B cell (primary cell): ENCODE data around the gene BEST2. TPM values are rescaled to one million over a fixed set of nuclear protein-coding genes. Genes with fewer than 3 reads are reported as not detected.

Source experiments
- ATAC-seq: fragments of 200-7000 bp; cut with Tn5 transposase; one replicate; pipeline ENCODE4 v1.10.0; 2021; ENCODE audit warnings: low read depth, mild to moderate bottlenecking, moderate number of reproducible peaks, moderate library complexity
- CTCF ChIA-PET: fragments of 350-600 bp; sonication (Branson Sonifier 250); formaldehyde crosslinking; loops from one replicate; lab custom pipeline; 2021; ENCODE audit warnings: antibody characterized with exemption, inconsistent platforms; lab: Charles Lee
- POLR2A ChIA-PET: fragments of 350-600 bp; sonication (Branson Sonifier 250); formaldehyde crosslinking; loops from one replicate; lab custom pipeline; 2021; ENCODE audit warnings: antibody characterized with exemption; lab: Charles Lee
- DNase-seq: peaks from one replicate; pipeline ENCODE4 v3.0.0; 2013
- H2AFZ ChIP-seq: 2 replicates; pipeline ENCODE4 v1.6.1; 2012; ENCODE audit warnings: mild to moderate bottlenecking, low read depth, low read length; ENCODE audit not compliant: insufficient read depth, poor library complexity, severe bottlenecking
- H3K27ac ChIP-seq, 2 donors: 1 replicate in 1 of 2; 2 replicates in 1 of 2; pipeline ENCODE4 v1.5.1; 2012 to 2013; ENCODE audit warnings: low read length in 2 of 2, mild to moderate bottlenecking in 2 of 2, moderate library complexity in 1 of 2
- H3K27me3 ChIP-seq, 4 experiments: fragments of 200-600 bp in 1 of 4; sonication (generic) in 1 of 4; replicated peaks in 1 of 4; 1 replicate in 2 of 4; 2 replicates in 2 of 4; pipeline versions ENCODE4 v1.6.1 to v1.7.0; 2013 to 2016; ENCODE audit warnings: low read length in 3 of 4, mild to moderate bottlenecking in 2 of 4, mixed read lengths in 1 of 4, moderate library complexity in 1 of 4; ENCODE audit not compliant: insufficient read depth in 4 of 4, control insufficient read depth in 3 of 4; ENCODE audit errors: control extremely low read depth in 1 of 4
- H3K36me3 ChIP-seq, 2 experiments: replicated peaks in 1 of 2; 1 replicate in 1 of 2; 2 replicates in 1 of 2; pipeline versions ENCODE4 v1.6.1 to v1.7.1; 2013; ENCODE audit warnings: low read length in 1 of 2; ENCODE audit not compliant: insufficient read depth in 2 of 2, control insufficient read depth in 1 of 2; ENCODE audit errors: control extremely low read depth in 1 of 2, extremely low read depth in 1 of 2
- H3K4me1 ChIP-seq, 2 donors: fragments of 200-600 bp in 1 of 2; sonication (generic) in 1 of 2; 1 replicate in 1 of 2; 2 replicates in 1 of 2; pipeline versions ENCODE4 v1.5.1 to v1.6.1; 2013 to 2017; ENCODE audit warnings: low read length in 2 of 2; ENCODE audit not compliant: control insufficient read depth in 2 of 2, insufficient read depth in 2 of 2
- H3K4me2 ChIP-seq: replicated peaks from 2 replicates; pipeline ENCODE3; 2012; ENCODE audit warnings: mild to moderate bottlenecking, low read depth, low read length; ENCODE audit not compliant: poor library complexity, severe bottlenecking
- H3K4me3 ChIP-seq, 5 experiments: fragments of 200-600 bp in 1 of 5; sonication (generic) in 1 of 5; 1 replicate in 3 of 5; 2 replicates in 2 of 5; pipeline versions ENCODE4 v1.5.1 to v1.7.0; 2011 to 2016; ENCODE audit warnings: low read length in 4 of 5, mild to moderate bottlenecking in 4 of 5, low read depth in 2 of 5, control low read depth in 1 of 5, moderate library complexity in 1 of 5; ENCODE audit not compliant: insufficient read depth in 1 of 5; ENCODE audit errors: control extremely low read depth in 1 of 5, extremely low read depth in 1 of 5
- H3K79me2 ChIP-seq: fragments of 200-600 bp; sonication (generic); one replicate; pipeline ENCODE4 v1.6.0; 2016; ENCODE audit warnings: low read length; ENCODE audit not compliant: control insufficient read depth, insufficient read depth
- H3K9ac ChIP-seq: fragments of 200-600 bp; sonication (generic); 2 replicates; pipeline ENCODE4 v1.6.1; 2017; ENCODE audit warnings: mild to moderate bottlenecking, low read length, moderate library complexity
- H3K9me3 ChIP-seq, 3 donors: one replicate each; pipeline versions ENCODE4 v1.6.1 to v1.7.1; 2013; ENCODE audit warnings: low read length in 2 of 3; ENCODE audit not compliant: control insufficient read depth in 2 of 3, insufficient read depth in 1 of 3; ENCODE audit errors: control extremely low read depth in 1 of 3
- H4K20me1 ChIP-seq: 2 replicates; pipeline ENCODE4 v1.6.0; 2012; ENCODE audit warnings: mild to moderate bottlenecking, low read length; ENCODE audit not compliant: insufficient read depth, control insufficient read depth, poor library complexity, severe bottlenecking
- H3K27ac Mint-ChIP-seq: one replicate; pipeline ENCODE4 v1.8.0; 2021; ENCODE audit warnings: mixed read lengths
- H3K27me3 Mint-ChIP-seq: one replicate; pipeline ENCODE4 v1.8.0; 2021; ENCODE audit warnings: mixed read lengths
- H3K4me1 Mint-ChIP-seq: one replicate; pipeline ENCODE4 v1.8.0; 2021; ENCODE audit warnings: mixed read lengths
- H3K4me3 Mint-ChIP-seq: one replicate; pipeline ENCODE4 v1.8.0; 2021; ENCODE audit warnings: mixed read lengths
- H3K9me3 Mint-ChIP-seq: one replicate; pipeline ENCODE4 v1.8.0; 2022; ENCODE audit warnings: mixed read lengths; ENCODE audit not compliant: insufficient read depth
- EZH2 ChIP-seq: IDR thresholded peaks from 2 replicates; pipeline ENCODE4 v1.6.1; 2012; ENCODE audit warnings: borderline replicate concordance, low read depth, mild to moderate bottlenecking, moderate library complexity, low read length; ENCODE audit not compliant: insufficient read depth, poor library complexity, severe bottlenecking
- WGBS: methylation state at CpG from one replicate; pipeline ENCODE4 v1.1.5; 2013; ENCODE audit warnings: missing lambda C conversion rate; ENCODE audit not compliant: insufficient coverage; 5-methylcytosine and 5-hydroxymethylcytosine counted together
- intact Hi-C: fragments of 100-400 bp; cut with micrococcal nuclease; formaldehyde crosslinking; loops from one replicate; pipeline ENCODE4 v1.10.0; 2022
- polyA plus RNA-seq: library from polyadenylated mRNA; depleted of rRNA; stranded (reverse); fragments of >200 nt; gene quantifications from 2 replicates; pipeline ENCODE4 v1.2.3, GENCODE V29; 2012
- total RNA-seq, 2 donors: library from RNA; stranded (reverse); fragments of 120-200 nt in 1 of 2; gene quantifications; 1 replicate in 1 of 2; 2 replicates in 1 of 2; pipeline versions ENCODE4 v1.2.3 to v1.2.4, GENCODE V29; 2013 to 2022
- TF ChIP-seq, protein P1 (sequence below): fragments of 200-600 bp; IDR thresholded peaks from one replicate; pipeline ENCODE4 v1.8.0; 2022; ENCODE audit warnings: antibody characterized with exemption, mild to moderate bottlenecking

Gene BEST2
- total and polyA plus RNA-seq, 2 donors (not counting 1 experiment from before 2014, with no cell fraction given), result 0.07 TPM; not detected in 1

DNA sequence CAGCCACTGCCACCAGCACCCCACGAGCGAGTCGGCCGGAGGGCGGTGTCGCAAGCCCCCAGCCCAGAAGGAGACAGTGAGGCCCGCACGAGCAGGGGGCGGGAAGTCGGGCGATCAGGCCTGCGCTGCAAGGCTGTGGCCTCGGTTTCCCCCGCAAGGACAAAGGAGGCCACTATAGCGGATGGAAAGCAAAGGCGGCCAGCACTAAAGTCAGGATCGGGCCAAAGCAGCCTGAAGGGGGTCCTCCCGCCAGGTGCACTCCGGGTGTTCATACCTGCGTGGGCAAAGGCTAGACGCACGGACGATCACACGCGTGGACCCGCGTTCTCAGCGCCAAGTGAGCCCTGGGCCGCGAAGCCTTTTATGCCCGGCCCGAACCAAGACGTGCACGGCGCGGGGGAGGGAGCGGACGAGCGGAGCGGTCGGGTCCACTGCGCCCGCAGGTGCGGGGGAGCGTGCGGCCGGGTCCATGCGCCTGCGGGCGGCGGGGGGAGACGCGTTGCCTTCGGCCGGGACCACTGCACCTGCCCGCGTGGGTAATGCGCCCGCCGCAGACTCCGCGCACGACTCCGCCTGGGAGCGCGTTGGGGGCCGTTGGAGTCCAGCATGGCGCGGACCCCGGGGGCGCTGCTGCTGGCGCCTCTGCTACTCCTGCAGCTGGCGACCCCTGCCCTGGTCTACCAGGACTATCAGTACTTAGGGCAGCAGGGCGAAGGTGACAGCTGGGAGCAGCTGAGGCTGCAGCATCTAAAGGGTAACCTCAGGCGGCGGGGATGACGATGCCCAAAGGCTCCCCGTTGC, 50.1 kb downstream of the BEST2 start, which contains the start of the genes PRDX2 and THSD8:
Gene PRDX2 (minus strand): TSS at position 335 of the 801 bp plus-strand sequence. CDS start 539 bp downstream, outside the sequence.
Gene THSD8 (plus strand): TSS at position 604 of the 801 bp plus-strand sequence. CDS start 3 bp downstream, at position 607.
- ATAC-seq (peak; percentile 69), DNase-seq (peak; percentile 81)
- Histone ChIP-seq H3K9ac (peak within 1 kb of the TSS; percentile 87), H3K9me3 (peaks cover 0 to 4% (median 0%) of the 10 kb centered on the region in 3 donors), H3K4me2 (peak within 1 kb of the TSS; percentile 100), H3K27ac (peak within 1 kb of the TSS in 1 of 2 donors; percentile 60), H3K27me3 (no peaks in the 10 kb centered on the region), H3K79me2 (peaks cover 11% of the 10 kb centered on the region), H2AFZ (peak within 1 kb of the TSS; percentile 87), H3K4me3 (peak within 1 kb of the TSS; percentile 32 to 87 (median 83)), H3K4me1 (peaks cover 19 to 30% of the 10 kb centered on the region in 2 donors), H4K20me1 (no peaks in the 10 kb centered on the region), H3K36me3 (peaks cover 0 to 3% of the 10 kb centered on the region in 2 experiments)
- 1% methylated on average over 78 of the region's 78 CpGs for WGBS
- no peaks in the 10 kb centered on the region for H3K9me3 Mint-ChIP-seq
- peaks cover 27% of the 10 kb centered on the region for H3K4me1 Mint-ChIP-seq
- intact Hi-C loops, result no loop called here
- CTCF ChIA-PET, result interaction anchor here (0.8 to 17.9 kb wide), 4 partner anchors 7 to 46 kb away, joined by 3 to 1147 read pairs (median 6); partner anchors contain the start of genes HOOK2 and JUNB
- H3K27ac Mint-ChIP-seq, result peak within 1 kb of the TSS; percentile 65
- H3K4me3 Mint-ChIP-seq, result peak within 1 kb of the TSS; percentile 88
- H3K27me3 Mint-ChIP-seq, result peaks cover 3% of the 10 kb centered on the region
- POLR2A ChIA-PET, result interaction anchor here (1.5 to 1.9 kb wide), 2 partner anchors 10 kb away, joined by 5 to 10 read pairs; partner anchors contain the start of gene JUNB
- TF ChIP-seq, protein P1, sequence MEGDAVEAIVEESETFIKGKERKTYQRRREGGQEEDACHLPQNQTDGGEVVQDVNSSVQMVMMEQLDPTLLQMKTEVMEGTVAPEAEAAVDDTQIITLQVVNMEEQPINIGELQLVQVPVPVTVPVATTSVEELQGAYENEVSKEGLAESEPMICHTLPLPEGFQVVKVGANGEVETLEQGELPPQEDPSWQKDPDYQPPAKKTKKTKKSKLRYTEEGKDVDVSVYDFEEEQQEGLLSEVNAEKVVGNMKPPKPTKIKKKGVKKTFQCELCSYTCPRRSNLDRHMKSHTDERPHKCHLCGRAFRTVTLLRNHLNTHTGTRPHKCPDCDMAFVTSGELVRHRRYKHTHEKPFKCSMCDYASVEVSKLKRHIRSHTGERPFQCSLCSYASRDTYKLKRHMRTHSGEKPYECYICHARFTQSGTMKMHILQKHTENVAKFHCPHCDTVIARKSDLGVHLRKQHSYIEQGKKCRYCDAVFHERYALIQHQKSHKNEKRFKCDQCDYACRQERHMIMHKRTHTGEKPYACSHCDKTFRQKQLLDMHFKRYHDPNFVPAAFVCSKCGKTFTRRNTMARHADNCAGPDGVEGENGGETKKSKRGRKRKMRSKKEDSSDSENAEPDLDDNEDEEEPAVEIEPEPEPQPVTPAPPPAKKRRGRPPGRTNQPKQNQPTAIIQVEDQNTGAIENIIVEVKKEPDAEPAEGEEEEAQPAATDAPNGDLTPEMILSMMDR, result no peak
- no peak for TF ChIP-seq EZH2
